GM19193 (cell line): ENCODE measurements around the gene CORO2B.

ENCODE experiments used
- POLR2A ChIP-seq: IDR thresholded peaks from 4 replicates; pipeline ENCODE4 v1.6.1; 2011; ENCODE audit not compliant: insufficient read depth, insufficient read length; ENCODE audit errors: extremely low read depth

CORO2B gene

GRCh38 chr15:68630211-68630555, 51.4 kb downstream of the CORO2B start:
- TF ChIP-seq POLR2A, result no peak

- TF ChIP-seq POLR2A, result no peak
Measured at GRCh38 chr15:68630836-68631235, 52.0 kb downstream of the CORO2B start.

- no peak for TF ChIP-seq POLR2A
Measured at GRCh38 chr15:68631601-68632051, 52.8 kb downstream of the CORO2B start.

- TF ChIP-seq POLR2A, result no peak
Measured at GRCh38 chr15:68632101-68632500, 53.3 kb downstream of the CORO2B start.

GRCh38 chr15:68633231-68634121, 54.7 kb downstream of the CORO2B start:
- TF ChIP-seq POLR2A, result no peak

- no peak for TF ChIP-seq POLR2A
Measured at GRCh38 chr15:68634122-68634482, 55.3 kb downstream of the CORO2B start.

- TF ChIP-seq POLR2A, result no peak
Measured at GRCh38 chr15:68634531-68634930, 55.7 kb downstream of the CORO2B start.

GRCh38 chr15:68635141-68635540, 56.3 kb downstream of the CORO2B start:
- no peak for TF ChIP-seq POLR2A

GRCh38 chr15:68636256-68636655, 57.5 kb downstream of the CORO2B start:
- no peak for TF ChIP-seq POLR2A

- TF ChIP-seq POLR2A, result no peak
Measured at GRCh38 chr15:68637767-68638404, 59.1 kb downstream of the CORO2B start.

- TF ChIP-seq POLR2A, result no peak
Measured at GRCh38 chr15:68638953-68639515, 60.2 kb downstream of the CORO2B start.

GRCh38 chr15:68639926-68640600, 61.3 kb downstream of the CORO2B start:
- no peak for TF ChIP-seq POLR2A

- TF ChIP-seq POLR2A, result no peak
Measured at GRCh38 chr15:68640791-68641331, 62.1 kb downstream of the CORO2B start.

- no peak for TF ChIP-seq POLR2A
Measured at GRCh38 chr15:68641376-68641775, 62.6 kb downstream of the CORO2B start.

GRCh38 chr15:68642491-68642845, 63.7 kb downstream of the CORO2B start:
- TF ChIP-seq POLR2A, result no peak
